ENCODE results near the gene ZNF683.
A peak's percentile ranks its signal among the peaks of the same experiment; 100 is the strongest.

ZNF683 gene

GRCh38 chr1:26359981-26360806 lies 12.4 kb downstream of the ZNF683 start:
- DNase-seq: peak in 2 of 10 donors; percentile 77 to 80
- intact Hi-C loops (cut with DNase I): no loop called here

GRCh38 chr1:26358411-26359384 lies 13.9 kb downstream of the ZNF683 start:
- intact Hi-C loops (cut with DNase I): no loop called here
- DNase-seq: peak in 2 of 10 donors; percentile 13 to 22

GRCh38 chr1:26357121-26357602 lies 15.4 kb downstream of the ZNF683 start:
- DNase-seq: peak in 2 of 10 donors; percentile 50 to 52
- intact Hi-C loops (cut with DNase I): no loop called here

- intact Hi-C loops (cut with DNase I): no loop called here
- peak in 2 of 10 donors; percentile 17 to 19 for DNase-seq
Measured at GRCh38 chr1:26356106-26356505, 16.4 kb downstream of the ZNF683 start.

- DNase-seq: peak in 1 of 10 donors; percentile 72
- intact Hi-C loops (cut with DNase I): no loop called here
Measured at GRCh38 chr1:26354972-26355371, 17.6 kb downstream of the ZNF683 start.

- intact Hi-C loops (cut with DNase I): no loop called here
- DNase-seq: peak in 1 of 10 donors; percentile 66
Measured at GRCh38 chr1:26353976-26354820, 18.4 kb downstream of the ZNF683 start, which contains the start of gene CRYBG2. CRYBG2 (minus strand) TSS chr1:26354130; CDS start chr1:26346657, 7,473 bp downstream.

GRCh38 chr1:26353210-26353859 lies 19.2 kb downstream of the ZNF683 start:
- intact Hi-C loops (cut with DNase I): no loop called here
- peak in 1 of 10 donors; percentile 38 for DNase-seq

- intact Hi-C loops (cut with DNase I): no loop called here
- DNase-seq: no peak
Measured at GRCh38 chr1:26352338-26352679, 20.2 kb downstream of the ZNF683 start.

GRCh38 chr1:26351590-26352337 lies 20.8 kb downstream of the ZNF683 start:
- intact Hi-C loops (cut with DNase I): no loop called here
- no peak for DNase-seq

- DNase-seq: no peak
Measured at GRCh38 chr1:26350701-26351589, 21.6 kb downstream of the ZNF683 start.

GRCh38 chr1:26350343-26350700 lies 22.2 kb downstream of the ZNF683 start:
- intact Hi-C loops (cut with DNase I): no loop called here
- DNase-seq: no peak

More at GRCh38 chr1:26350701-26351589, 21.6 kb downstream of the ZNF683 start:
- intact Hi-C loops (cut with DNase I): no loop called here

- DNase-seq: no peak
- intact Hi-C loops (cut with DNase I): no loop called here
Measured at GRCh38 chr1:26349877-26350244, 22.7 kb downstream of the ZNF683 start.

GRCh38 chr1:26349188-26349876 lies 23.2 kb downstream of the ZNF683 start:
- intact Hi-C loops (cut with DNase I): no loop called here
- DNase-seq: no peak

- no peak for DNase-seq
- intact Hi-C loops (cut with DNase I): no loop called here
Measured at GRCh38 chr1:26346274-26347033, 26.1 kb downstream of the ZNF683 start.

GRCh38 chr1:26345718-26346117 lies 26.8 kb downstream of the ZNF683 start:
- DNase-seq: no peak
- intact Hi-C loops (cut with DNase I): no loop called here

- DNase-seq: no peak
- intact Hi-C loops (cut with DNase I): no loop called here
Measured at GRCh38 chr1:26344147-26344920, 28.2 kb downstream of the ZNF683 start.

All from posterior cingulate gyrus (tissue), 11 donors.